K562 (cell line): Measurements from ENCODE around the gene SLC19A1. TPM values are rescaled to one million over a fixed set of nuclear protein-coding genes. Genes with fewer than 3 reads are reported as not detected.

Experiments
- BHLHE40 ChIP-seq: IDR thresholded peaks from 2 replicates; pipeline ENCODE4 v1.6.1; 2011; ENCODE audit warnings: low read length, improper control_type of control experiment
- EP400 ChIP-seq: fragments of 450-650 bp; IDR thresholded peaks from 2 replicates; pipeline ENCODE4 v1.6.1; 2017; ENCODE audit warnings: antibody characterized with exemption, mild to moderate bottlenecking, moderate library complexity
- HMGN3 ChIP-seq: IDR thresholded peaks from 2 replicates; pipeline ENCODE4 v1.6.1; 2011; ENCODE audit warnings: borderline replicate concordance, low read depth, mild to moderate bottlenecking, mixed read lengths, low read length; ENCODE audit not compliant: insufficient read length; ENCODE audit errors: extremely low read depth
- KDM5B ChIP-seq: fragments of 200-600 bp; sonication (generic); IDR thresholded peaks from 2 replicates; pipeline ENCODE4 v1.6.1; 2012; ENCODE audit warnings: low read depth, mild to moderate bottlenecking, moderate library complexity, low read length, control low read depth, inconsistent platforms; ENCODE audit not compliant: insufficient replicate concordance
- L3MBTL2 ChIP-seq: fragments of 450-650 bp; IDR thresholded peaks from 2 replicates; pipeline ENCODE4 v1.6.1; 2016; ENCODE audit warnings: mild to moderate bottlenecking, moderate library complexity
- NRF1 ChIP-seq, 2 experiments: fragments of 450-650 bp; IDR thresholded peaks in 1 of 2; conservative IDR thresholded peaks in 1 of 2; 2 replicates each; pipeline ENCODE4 v1.6.1; 2014; ENCODE audit warnings: mild to moderate bottlenecking in 2 of 2
- PPARD ChIP-seq: fragments of 250-450 bp; sonication (Bioruptor Pico); IDR thresholded peaks from 2 replicates; pipeline ENCODE4 v1.8.0; 2022; ENCODE audit warnings: inconsistent platforms, mild to moderate bottlenecking, moderate library complexity
- SPI1 ChIP-seq: IDR thresholded peaks from 2 replicates; pipeline ENCODE4 v1.6.1; 2011; ENCODE audit warnings: low read depth, low read length, control low read depth, borderline replicate concordance
- ZZZ3 ChIP-seq: fragments of 450-650 bp; IDR thresholded peaks from 2 replicates; pipeline ENCODE4 v1.6.1; 2016; ENCODE audit warnings: antibody characterized with exemption, mild to moderate bottlenecking, moderate library complexity
- polyA plus RNA-seq, 8 experiments: library from polyadenylated mRNA; depleted of rRNA in 4 of 8; stranded (reverse) in 5 of 8; unstranded in 3 of 8; fragments of >200 nt; fragmentation: Nextera tagmentation in 2 of 8; fragmentation: Illumina TruSeq in 1 of 8; extraction: Ambion mirVana in 2 of 8; extraction: Trizol in 1 of 8; gene quantifications; 2 replicates each; pipeline versions ENCODE4 v1.2.1 to v1.2.3, GENCODE V29; 2011 to 2014; ENCODE audit warnings: inconsistent platforms in 1 of 8, missing spikeins in 1 of 8
- total RNA-seq, 7 experiments: library from RNA; depleted of rRNA in 6 of 7; stranded (reverse); fragments of >200 nt in 6 of 7; fragmentation: Illumina TruSeq in 2 of 7; extraction: Trizol in 2 of 7; gene quantifications; 2 replicates each; pipeline versions ENCODE4 v1.2.1 to v1.2.3, GENCODE V29; 2011 to 2021; ENCODE audit warnings: low replicate concordance in 1 of 7
- TF ChIP-seq, protein P1 (sequence below), 2 experiments: IDR thresholded peaks; 2 replicates each; pipeline ENCODE4 v1.6.1; 2012; ENCODE audit warnings: improper control_type of control experiment in 2 of 2, low read depth in 2 of 2, low read length in 2 of 2, borderline replicate concordance in 1 of 2
- TF ChIP-seq, protein P2 (sequence below): fragments of 250-450 bp; sonication (Bioruptor Pico); IDR thresholded peaks from 2 replicates; pipeline ENCODE4 v1.4.0; 2020
- TF ChIP-seq, protein P3 (sequence below): fragments of 450-650 bp; IDR thresholded peaks from 2 replicates; pipeline ENCODE4 v1.6.1; 2018; ENCODE audit warnings: mild to moderate bottlenecking, low read depth; ENCODE audit not compliant: partially characterized antibody
- TF ChIP-seq, protein P4 (sequence below): sonication (generic); formaldehyde crosslinking; IDR thresholded peaks from 2 replicates; pipeline ENCODE4 v1.8.0; 2023; ENCODE audit warnings: mild to moderate bottlenecking, missing genetic modification reagents

The SLC19A1 gene
- total and polyA plus RNA-seq, 9 of the 15 experiments (the other 6 are each of a cell fraction or from before 2014, with no cell fraction given), result 0.65 to 88.7 (median 12.0) TPM

DNA sequence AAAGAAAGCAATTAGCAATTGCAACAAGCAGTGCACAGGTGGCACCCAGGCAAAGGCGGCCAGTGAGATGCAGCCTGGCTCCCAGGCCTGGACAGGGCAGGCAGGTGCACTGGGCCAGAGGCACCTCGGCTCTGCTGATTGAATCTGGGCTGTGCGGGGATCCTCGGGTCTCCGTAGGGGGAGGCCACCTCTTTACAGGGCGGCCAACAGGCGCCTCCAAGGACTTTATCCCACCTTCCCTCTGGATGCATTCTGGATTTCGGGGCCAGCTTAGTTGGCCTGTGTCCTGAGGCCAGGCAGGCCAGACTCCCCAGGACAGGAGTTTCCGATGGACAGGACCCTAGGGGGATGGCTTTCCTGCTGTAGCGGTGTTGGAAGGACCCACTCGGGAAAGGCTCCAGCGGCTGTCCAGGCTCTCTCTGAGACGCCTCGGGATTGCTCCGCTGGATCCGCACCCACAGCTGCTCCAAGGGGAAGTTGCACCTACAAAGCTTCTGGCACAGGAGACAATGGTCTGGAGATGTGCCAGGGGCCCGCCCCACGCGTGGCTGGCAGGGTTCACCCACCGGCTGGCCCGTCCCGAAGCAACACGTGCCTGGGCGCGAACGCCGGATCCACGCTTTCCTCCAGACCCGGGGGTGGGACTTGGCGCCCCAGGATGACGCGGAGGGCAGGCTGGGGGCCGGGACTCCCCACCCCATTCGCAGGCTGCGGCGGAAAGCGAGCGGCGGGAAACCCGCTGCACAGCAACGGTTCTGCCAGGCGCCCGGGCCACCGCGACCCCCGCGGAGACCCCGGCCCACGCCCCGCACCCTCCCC lies 810 bp downstream of the SLC19A1 start (continued):
- TF ChIP-seq, protein P1, sequence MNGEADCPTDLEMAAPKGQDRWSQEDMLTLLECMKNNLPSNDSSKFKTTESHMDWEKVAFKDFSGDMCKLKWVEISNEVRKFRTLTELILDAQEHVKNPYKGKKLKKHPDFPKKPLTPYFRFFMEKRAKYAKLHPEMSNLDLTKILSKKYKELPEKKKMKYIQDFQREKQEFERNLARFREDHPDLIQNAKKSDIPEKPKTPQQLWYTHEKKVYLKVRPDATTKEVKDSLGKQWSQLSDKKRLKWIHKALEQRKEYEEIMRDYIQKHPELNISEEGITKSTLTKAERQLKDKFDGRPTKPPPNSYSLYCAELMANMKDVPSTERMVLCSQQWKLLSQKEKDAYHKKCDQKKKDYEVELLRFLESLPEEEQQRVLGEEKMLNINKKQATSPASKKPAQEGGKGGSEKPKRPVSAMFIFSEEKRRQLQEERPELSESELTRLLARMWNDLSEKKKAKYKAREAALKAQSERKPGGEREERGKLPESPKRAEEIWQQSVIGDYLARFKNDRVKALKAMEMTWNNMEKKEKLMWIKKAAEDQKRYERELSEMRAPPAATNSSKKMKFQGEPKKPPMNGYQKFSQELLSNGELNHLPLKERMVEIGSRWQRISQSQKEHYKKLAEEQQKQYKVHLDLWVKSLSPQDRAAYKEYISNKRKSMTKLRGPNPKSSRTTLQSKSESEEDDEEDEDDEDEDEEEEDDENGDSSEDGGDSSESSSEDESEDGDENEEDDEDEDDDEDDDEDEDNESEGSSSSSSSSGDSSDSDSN (IDR thresholded peaks at IDR 0.05; ENCODE audit: borderline replicate concordance in 1 of 2, low read depth in 2 of 2, low read length in 2 of 2), result no peak
- TF ChIP-seq ZZZ3, result no peak
- peak; percentile 77 for TF ChIP-seq HMGN3
- TF ChIP-seq NRF1 (conservative IDR thresholded peaks at IDR 0.05 in 1 of 2, IDR thresholded peaks at IDR 0.05 in 1 of 2), result no peak
- TF ChIP-seq L3MBTL2, result peak; percentile 84
- TF ChIP-seq, protein P2, sequence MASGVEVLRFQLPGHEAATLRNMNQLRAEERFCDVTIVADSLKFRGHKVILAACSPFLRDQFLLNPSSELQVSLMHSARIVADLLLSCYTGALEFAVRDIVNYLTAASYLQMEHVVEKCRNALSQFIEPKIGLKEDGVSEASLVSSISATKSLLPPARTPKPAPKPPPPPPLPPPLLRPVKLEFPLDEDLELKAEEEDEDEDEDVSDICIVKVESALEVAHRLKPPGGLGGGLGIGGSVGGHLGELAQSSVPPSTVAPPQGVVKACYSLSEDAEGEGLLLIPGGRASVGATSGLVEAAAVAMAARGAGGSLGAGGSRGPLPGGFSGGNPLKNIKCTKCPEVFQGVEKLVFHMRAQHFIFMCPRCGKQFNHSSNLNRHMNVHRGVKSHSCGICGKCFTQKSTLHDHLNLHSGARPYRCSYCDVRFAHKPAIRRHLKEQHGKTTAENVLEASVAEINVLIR (CRISPR knock-in tag), result peak; percentile 88
- TF ChIP-seq, protein P3, sequence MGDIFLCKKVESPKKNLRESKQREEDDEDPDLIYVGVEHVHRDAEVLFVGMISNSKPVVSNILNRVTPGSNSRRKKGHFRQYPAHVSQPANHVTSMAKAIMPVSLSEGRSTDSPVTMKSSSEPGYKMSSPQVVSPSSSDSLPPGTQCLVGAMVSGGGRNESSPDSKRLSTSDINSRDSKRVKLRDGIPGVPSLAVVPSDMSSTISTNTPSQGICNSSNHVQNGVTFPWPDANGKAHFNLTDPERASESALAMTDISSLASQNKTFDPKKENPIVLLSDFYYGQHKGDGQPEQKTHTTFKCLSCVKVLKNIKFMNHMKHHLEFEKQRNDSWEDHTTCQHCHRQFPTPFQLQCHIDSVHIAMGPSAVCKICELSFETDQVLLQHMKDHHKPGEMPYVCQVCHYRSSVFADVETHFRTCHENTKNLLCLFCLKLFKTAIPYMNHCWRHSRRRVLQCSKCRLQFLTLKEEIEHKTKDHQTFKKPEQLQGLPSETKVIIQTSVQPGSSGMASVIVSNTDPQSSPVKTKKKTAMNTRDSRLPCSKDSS, result no peak
- TF ChIP-seq, protein P4, sequence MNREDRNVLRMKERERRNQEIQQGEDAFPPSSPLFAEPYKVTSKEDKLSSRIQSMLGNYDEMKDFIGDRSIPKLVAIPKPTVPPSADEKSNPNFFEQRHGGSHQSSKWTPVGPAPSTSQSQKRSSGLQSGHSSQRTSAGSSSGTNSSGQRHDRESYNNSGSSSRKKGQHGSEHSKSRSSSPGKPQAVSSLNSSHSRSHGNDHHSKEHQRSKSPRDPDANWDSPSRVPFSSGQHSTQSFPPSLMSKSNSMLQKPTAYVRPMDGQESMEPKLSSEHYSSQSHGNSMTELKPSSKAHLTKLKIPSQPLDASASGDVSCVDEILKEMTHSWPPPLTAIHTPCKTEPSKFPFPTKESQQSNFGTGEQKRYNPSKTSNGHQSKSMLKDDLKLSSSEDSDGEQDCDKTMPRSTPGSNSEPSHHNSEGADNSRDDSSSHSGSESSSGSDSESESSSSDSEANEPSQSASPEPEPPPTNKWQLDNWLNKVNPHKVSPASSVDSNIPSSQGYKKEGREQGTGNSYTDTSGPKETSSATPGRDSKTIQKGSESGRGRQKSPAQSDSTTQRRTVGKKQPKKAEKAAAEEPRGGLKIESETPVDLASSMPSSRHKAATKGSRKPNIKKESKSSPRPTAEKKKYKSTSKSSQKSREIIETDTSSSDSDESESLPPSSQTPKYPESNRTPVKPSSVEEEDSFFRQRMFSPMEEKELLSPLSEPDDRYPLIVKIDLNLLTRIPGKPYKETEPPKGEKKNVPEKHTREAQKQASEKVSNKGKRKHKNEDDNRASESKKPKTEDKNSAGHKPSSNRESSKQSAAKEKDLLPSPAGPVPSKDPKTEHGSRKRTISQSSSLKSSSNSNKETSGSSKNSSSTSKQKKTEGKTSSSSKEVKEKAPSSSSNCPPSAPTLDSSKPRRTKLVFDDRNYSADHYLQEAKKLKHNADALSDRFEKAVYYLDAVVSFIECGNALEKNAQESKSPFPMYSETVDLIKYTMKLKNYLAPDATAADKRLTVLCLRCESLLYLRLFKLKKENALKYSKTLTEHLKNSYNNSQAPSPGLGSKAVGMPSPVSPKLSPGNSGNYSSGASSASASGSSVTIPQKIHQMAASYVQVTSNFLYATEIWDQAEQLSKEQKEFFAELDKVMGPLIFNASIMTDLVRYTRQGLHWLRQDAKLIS (CRISPR knock-in tag), result no peak
- peak; percentile 27 for TF ChIP-seq KDM5B
- TF ChIP-seq SPI1, result no peak
- TF ChIP-seq EP400, result peak; percentile 97
- TF ChIP-seq BHLHE40, result peak; percentile 94
- TF ChIP-seq PPARD (CRISPR knock-in tag), result no peak
